Epithelial cell of proximal tubule (primary cell): ENCODE data around the gene SGMS1. TPM values are rescaled to one million over a fixed set of nuclear protein-coding genes. Genes with fewer than 3 reads are reported as not detected.

Experiments
- DNase-seq: peaks from one replicate; pipeline ENCODE4 v3.0.0-alpha.2; 2011; ENCODE audit warnings: low read depth
- H3K4me3 ChIP-seq: 2 replicates; pipeline ENCODE4 v1.5.1; 2011; ENCODE audit warnings: low read depth, mild to moderate bottlenecking, low read length
- CTCF ChIP-seq: conservative IDR thresholded peaks from 2 replicates; pipeline ENCODE4 v1.5.1; 2012; ENCODE audit warnings: low read depth, mild to moderate bottlenecking, low read length
- total RNA-seq: library from RNA; depleted of rRNA; stranded (reverse); fragments of >200 nt; gene quantifications from 2 replicates; pipeline ENCODE4 v1.2.3, GENCODE V29; 2015

Gene SGMS1
- total RNA-seq, 1 donor from 2014 or later = 25.2 TPM

GRCh38 chr10:50419756-50420155 lies 204.0 kb downstream of the SGMS1 start:
- DNase-seq = no peak
- no peak for TF ChIP-seq CTCF
- H3K4me3 ChIP-seq = no peak overlapping the region

GRCh38 chr10:50419091-50419490 lies 204.7 kb downstream of the SGMS1 start:
- TF ChIP-seq CTCF = no peak
- no peak for DNase-seq
- H3K4me3 ChIP-seq = peak overlapping the region; percentile 74

GRCh38 chr10:50417886-50418830 lies 205.6 kb downstream of the SGMS1 start:
- TF ChIP-seq CTCF = no peak

GRCh38 chr10:50417486-50417885 lies 206.3 kb downstream of the SGMS1 start:
- peak overlapping the region; percentile 74 for H3K4me3 ChIP-seq
- peak; percentile 1 for TF ChIP-seq CTCF
- DNase-seq = no peak

More at GRCh38 chr10:50417886-50418830, 205.6 kb downstream of the SGMS1 start:
- no peak for DNase-seq
- peak overlapping the region; percentile 74 for H3K4me3 ChIP-seq

- DNase-seq = no peak
- TF ChIP-seq CTCF = no peak
- peak overlapping the region; percentile 74 for H3K4me3 ChIP-seq
Observed at GRCh38 chr10:50416881-50417280, 206.9 kb downstream of the SGMS1 start.

- H3K4me3 ChIP-seq = peak overlapping the region; percentile 74
- DNase-seq = no peak
- no peak for TF ChIP-seq CTCF
Observed at GRCh38 chr10:50416181-50416824, 207.5 kb downstream of the SGMS1 start.
